HT1080 (cell line): ENCODE measurements around the gene MYO18B. TPM values are rescaled to one million over a fixed set of nuclear protein-coding genes. Genes with fewer than 3 reads are reported as not detected.
A peak's percentile ranks its signal among the peaks of the same experiment; 100 is the strongest.

Experiments
- DNase-seq: peaks from one replicate; pipeline ENCODE4 v3.0.0-alpha.2; 2015; ENCODE audit warnings: low read depth
- total RNA-seq: library from RNA; depleted of rRNA; stranded (reverse); fragments of >200 nt; shearing (Covaris generic); gene quantifications from 2 replicates; pipeline ENCODE4 v1.2.3, GENCODE V29; 2014

Gene MYO18B
- total RNA-seq, 1 experiment from 2014 or later, result 1.9 TPM

GRCh38 chr22:25748704-25749103 is 6.7 kb downstream of the MYO18B start:
- no peak for DNase-seq

- DNase-seq, result no peak
These were observed 7.6 kb downstream of the MYO18B start for GRCh38 chr22:25749420-25750169.

DNA sequence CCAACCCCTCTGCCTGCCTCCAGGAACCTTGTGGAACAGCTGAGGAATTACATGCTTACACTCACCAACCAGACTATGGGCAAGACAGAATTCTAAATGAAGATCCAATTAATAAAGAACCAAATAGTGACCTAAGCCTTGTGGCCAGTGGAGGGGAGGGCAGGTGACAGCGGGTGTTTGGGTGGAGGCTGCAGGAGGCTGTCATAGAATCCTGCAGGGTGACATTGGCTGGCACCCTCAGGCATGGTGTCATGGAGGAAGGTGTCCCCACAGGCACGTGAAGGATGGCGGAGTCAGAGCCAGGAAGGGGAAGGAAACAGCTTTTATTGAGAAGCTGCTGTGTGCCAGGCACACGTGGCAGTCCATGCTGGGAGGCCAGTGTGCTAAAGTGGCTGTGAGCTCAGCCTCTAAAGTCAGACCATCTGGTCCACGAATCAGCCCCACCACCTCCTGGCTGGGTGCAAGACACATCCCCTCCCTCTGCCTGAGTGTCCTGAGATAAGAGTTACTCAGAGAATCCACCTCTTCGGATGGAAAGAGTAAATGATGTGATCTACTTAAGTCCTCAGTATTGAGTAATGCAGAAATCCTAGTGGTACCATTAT is 8.7 kb downstream of the MYO18B start:
- no peak for DNase-seq

DNA sequence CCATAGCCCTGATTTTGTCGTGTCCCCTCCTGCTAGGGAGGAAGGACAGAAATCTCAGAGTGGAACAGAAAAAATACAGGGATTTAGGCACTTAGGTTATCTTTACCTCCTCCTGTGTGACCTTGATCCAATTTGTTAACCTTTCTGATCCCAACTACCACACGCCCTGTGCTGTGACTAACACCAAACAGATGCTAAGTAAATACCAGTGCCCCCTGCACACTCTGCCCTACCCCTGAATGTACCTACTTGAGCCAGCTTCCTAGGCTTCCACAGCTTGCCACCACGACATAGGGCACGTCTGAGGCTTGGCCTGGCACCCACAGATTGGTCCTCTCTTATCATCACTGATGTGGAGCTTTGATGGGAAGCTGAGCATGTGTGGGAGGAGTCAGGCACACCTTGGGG is 9.2 kb downstream of the MYO18B start:
- DNase-seq, result no peak

GRCh38 chr22:25752615-25753214 is 10.7 kb downstream of the MYO18B start:
- no peak for DNase-seq

DNA sequence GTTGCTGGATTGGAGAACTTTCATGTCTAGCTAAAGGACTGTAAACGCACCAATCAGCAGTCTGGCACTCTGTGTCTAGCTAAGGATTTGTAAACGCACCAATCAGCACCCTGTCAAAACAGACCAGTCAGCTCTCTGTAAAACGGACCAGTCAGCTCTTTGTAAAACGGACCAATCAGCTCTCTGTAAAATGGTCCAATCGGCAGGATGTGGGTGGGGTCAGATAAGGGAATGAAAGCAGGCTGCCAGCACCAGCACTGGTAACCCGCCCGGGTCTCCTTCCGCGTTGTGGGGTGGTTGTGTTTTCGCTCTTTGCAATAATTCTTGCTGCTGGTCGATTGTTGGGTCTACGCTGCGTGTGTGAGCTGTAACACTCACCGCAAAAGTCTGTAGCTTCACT is 11.3 kb downstream of the MYO18B start:
- DNase-seq, result peak; percentile 82

DNA sequence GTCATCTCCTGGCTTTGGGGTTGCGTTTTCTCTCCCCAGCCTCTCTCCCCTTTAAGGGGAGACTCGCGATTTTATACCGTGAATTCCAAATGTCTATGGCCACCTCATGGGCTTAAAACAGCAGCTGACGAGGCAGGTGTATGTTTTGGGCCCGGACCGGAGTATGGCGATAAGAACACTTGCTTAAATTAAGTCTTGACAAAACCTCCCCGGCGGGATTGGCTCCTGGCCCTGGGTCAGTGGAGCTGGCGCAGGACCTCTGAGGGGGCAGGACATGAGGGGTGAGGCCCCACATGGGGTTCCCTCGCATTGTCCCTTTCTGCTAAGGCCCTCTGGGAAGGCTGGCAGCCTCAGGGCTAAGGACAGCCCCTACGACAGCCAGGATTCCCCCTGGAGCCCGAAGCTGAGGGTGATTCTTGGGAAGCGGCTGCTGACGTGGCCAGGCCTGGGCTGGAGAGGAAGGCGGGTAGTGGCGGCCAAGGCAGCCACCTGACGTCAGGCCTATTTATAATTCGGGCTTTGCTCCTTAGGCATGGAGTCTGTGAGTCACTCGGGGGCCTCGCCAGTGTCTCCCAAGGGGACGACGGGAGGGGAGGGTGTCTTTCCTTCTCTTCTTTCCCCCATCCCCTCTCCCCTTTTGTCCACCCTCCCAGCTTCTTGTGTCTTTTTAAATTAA is 12.7 kb downstream of the MYO18B start:
- peak; percentile 97 for DNase-seq

- DNase-seq, result no peak
These were observed 15.7 kb downstream of the MYO18B start for GRCh38 chr22:25757686-25758085.

DNA sequence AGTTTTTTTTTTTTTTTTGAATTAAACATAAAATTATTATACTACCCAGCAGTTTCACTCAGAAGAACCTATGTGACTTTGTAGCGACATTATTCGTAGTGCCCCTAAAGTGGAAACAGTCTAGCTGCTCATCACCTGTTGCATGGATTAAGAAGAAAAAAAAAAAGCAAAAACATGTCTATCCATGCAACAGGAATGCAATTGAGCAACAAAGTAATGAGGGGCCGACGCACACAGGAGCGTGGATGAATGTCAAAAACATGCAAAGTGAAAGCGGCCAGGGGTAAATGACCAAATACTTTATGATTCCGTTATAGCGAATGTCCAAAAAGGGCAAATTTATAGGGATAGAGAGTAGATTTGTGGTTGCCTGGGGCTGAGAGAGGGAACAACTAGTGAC is 16.3 kb downstream of the MYO18B start:
- no peak for DNase-seq

DNA sequence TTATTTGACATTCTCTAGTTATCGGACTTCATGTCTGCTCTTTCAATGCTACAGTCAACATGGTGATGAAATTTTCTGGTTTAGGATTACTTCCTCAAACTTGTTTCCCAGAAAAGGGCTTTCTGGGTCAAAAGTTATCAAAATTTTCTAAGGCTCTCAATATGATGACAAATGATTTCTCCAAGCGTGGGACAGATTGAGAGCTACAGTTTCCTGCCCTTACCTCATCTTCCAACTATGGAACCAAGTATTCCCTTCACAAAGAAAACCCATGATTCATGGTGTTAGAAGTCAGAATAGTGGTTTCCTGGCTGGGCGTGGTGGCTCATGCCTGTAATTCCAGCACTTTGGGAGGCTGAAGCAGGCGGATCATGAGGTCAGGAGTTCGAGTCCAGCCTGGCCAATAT is 17.8 kb downstream of the MYO18B start:
- peak; percentile 98 for DNase-seq

DNA sequence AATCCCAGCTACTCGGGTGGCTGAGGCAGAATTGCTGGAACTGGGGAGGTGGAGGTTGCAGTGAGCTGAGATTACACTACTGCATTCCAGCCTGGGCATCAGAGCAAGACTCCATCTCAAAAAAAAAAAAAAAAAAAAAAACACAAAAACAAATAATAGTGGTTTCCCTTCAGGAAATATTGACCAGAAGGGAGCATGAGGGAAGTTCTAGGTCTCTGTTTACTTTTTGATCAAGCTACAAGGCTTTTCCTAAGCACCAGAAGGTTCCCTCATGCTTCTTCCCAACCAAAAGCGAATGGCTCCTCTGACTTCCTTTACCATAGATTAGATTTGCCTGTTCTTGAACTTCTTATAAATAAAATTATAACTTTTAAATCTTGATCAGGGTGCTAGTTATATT is 18.3 kb downstream of the MYO18B start:
- DNase-seq, result no peak

DNA sequence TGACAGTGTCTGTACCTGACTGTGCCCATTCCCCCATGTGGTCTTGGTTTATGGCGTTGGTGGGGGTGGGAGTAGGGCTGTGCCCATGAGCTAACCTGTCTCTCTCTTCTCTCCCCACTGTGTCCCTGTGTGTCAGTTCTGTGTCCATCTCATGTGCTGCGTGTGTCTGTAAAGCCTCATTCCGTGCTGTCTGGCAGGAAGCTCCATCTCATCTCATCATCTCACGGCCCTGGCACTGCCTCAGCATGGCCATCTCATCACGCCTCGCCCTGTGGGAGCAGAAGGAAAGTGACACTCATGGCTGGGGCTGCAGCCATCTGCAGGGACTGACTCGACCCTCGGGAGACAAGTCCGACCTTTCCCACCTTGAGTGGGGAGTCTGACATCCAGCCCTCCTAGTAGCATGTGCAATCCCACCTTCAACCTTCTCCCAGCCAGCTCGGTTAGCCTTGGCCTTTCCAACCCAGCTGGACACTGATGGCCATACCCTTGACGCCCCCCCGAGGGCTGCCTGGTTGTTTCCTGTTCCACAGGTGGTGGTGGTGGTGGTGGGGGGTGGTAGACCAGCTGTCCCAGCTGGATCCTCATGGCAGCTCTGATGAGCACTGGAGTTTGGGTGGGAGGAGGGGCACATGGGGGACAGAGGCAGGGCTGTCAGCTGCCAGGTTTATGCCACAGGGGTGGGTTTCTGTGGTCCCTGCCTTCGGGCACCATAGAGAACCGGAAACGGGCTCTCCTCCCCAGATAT is 19.0 kb downstream of the MYO18B start:
- DNase-seq, result no peak

- no peak for DNase-seq
These were observed 20.2 kb downstream of the MYO18B start for GRCh38 chr22:25762147-25762546.

- DNase-seq, result peak; percentile 71
These were observed 21.3 kb downstream of the MYO18B start for GRCh38 chr22:25763239-25763777.

DNA sequence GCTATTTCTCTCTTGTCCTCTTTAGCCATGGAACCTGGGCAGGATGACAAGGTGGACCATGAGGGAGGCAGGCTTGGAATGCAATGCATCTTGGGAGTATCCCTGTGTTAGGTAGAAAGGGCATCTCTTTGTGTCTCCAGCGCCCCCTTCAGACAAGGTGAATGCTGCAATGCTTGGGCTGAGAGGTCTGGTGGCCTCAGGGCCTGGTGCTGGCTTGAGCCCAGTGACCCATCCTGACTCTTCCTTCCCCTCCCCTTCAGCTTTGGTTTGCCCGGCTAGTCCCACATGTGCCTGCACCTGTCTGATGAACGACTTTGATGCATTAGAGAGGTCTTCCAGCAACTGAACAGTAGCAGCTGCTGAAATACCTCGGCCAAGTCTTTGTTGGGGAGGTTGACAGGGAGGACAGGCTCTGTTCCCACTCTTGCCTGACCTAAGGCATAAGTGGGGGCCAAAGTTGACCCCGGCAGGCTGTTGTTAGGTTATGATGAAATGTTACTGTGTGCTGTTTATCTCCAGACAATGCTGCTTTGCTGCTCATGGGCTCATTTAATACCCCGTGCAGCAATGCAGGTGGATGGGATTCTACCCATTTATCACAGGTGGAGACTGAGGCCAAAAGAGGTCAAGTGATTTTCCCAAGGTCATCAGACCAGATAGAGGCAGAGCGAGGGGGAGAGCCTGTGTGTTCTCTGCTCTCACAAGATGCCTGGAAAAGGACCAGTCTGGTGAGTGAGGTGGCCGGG is 22.5 kb downstream of the MYO18B start:
- no peak for DNase-seq

- DNase-seq, result no peak
These were observed 23.0 kb downstream of the MYO18B start for GRCh38 chr22:25765016-25765367.

DNA sequence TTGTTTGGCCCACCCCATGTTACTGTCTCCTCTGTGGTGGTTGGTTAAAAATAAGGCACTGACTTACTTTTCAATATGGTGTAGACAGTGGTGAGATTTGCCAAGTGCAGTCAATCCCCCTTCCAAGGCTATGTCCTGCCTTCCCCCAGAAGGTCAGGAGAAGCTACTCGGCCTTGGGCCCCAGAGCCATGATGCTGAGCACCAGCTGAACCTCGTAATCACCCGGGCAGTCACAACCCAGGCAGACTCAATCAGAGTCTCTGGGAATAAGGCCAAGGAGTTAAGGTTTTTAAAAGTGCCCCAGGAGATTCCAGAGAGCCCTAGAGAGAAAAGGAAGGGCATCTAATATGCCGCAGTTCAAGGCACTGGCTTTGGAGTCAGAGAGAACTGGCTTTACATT is 23.8 kb downstream of the MYO18B start:
- no peak for DNase-seq

DNA sequence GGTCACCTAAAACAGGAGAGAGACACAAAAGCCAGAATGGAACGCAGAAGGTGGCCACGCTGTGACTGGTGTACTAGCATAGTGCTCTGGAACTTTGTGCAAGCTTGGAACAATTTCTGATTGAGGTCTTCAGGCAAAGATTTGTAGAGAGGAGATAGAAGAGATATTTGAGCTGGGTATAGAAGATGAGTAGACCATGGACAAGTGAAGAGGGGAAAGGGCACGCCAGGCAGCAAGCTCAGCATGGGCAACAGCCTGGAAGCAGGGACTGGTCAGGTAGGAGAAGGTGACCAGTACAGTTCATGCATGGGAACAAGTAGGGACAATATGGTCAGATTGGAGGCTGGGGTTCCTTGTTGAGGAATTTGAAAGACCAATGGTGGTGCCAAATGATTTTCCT is 24.4 kb downstream of the MYO18B start:
- DNase-seq, result no peak

GRCh38 chr22:25770333-25770732 is 28.3 kb downstream of the MYO18B start:
- DNase-seq, result no peak

GRCh38 chr22:25772288-25772687 is 30.3 kb downstream of the MYO18B start:
- DNase-seq, result no peak
